Fibroblast of lung (primary cell): Measurements from ENCODE around the gene MUSTN1. TPM values are rescaled to one million over a fixed set of nuclear protein-coding genes. Genes with fewer than 3 reads are reported as not detected.

ENCODE experiments used
- DNase-seq, 2 donors: peaks; one replicate each; pipeline versions ENCODE4 v3.0.0 to v3.0.0-alpha.2; 2010; ENCODE audit warnings: low read depth in 2 of 2
- H2AFZ ChIP-seq: 2 replicates; pipeline ENCODE4 v1.5.1; 2012; ENCODE audit warnings: low read length, control low read depth, inconsistent platforms
- H3K27ac ChIP-seq: 2 replicates; pipeline ENCODE4 v1.5.1; 2011; ENCODE audit warnings: low read length, control low read depth; ENCODE audit not compliant: insufficient read depth
- H3K27me3 ChIP-seq: 2 replicates; pipeline ENCODE4 v1.5.1; 2011; ENCODE audit warnings: mild to moderate bottlenecking, low read length; ENCODE audit not compliant: control insufficient read depth, insufficient read depth
- H3K36me3 ChIP-seq: 2 replicates; pipeline ENCODE4 v1.5.1; 2011; ENCODE audit warnings: low read length; ENCODE audit not compliant: control insufficient read depth, insufficient read depth
- H3K4me1 ChIP-seq: 2 replicates; pipeline ENCODE4 v1.5.1; 2011; ENCODE audit warnings: low read length; ENCODE audit not compliant: control insufficient read depth, insufficient read depth; ENCODE audit errors: extremely low read depth
- H3K4me2 ChIP-seq: 2 replicates; pipeline ENCODE4 v1.5.1; 2011; ENCODE audit warnings: low read length, control low read depth; ENCODE audit not compliant: insufficient read depth; ENCODE audit errors: extremely low read depth
- H3K4me3 ChIP-seq, 4 experiments: fragments of 200-600 bp in 1 of 4; sonication (generic) in 1 of 4; replicated peaks in 1 of 4; 2 replicates each; pipeline ENCODE4 v1.5.1; 2011 to 2016; ENCODE audit warnings: low read length in 4 of 4, low read depth in 3 of 4, mild to moderate bottlenecking in 3 of 4, control low read depth in 2 of 4, inconsistent platforms in 1 of 4, mixed read lengths in 1 of 4; ENCODE audit not compliant: insufficient read depth in 1 of 4; ENCODE audit errors: control extremely low read depth in 1 of 4
- H3K79me2 ChIP-seq: 2 replicates; pipeline ENCODE4 v1.5.1; 2012; ENCODE audit warnings: mild to moderate bottlenecking, low read length, inconsistent platforms; ENCODE audit not compliant: control insufficient read depth, insufficient read depth
- H3K9ac ChIP-seq: 2 replicates; pipeline ENCODE4 v1.5.1; 2011; ENCODE audit warnings: mild to moderate bottlenecking, low read length, control low read depth; ENCODE audit not compliant: insufficient read depth
- H3K9me3 ChIP-seq: 2 replicates; pipeline ENCODE4 v1.5.1; 2012; ENCODE audit warnings: low read depth, low read length; ENCODE audit not compliant: control insufficient read depth, insufficient read depth
- H4K20me1 ChIP-seq: 2 replicates; pipeline ENCODE4 v1.5.1; 2011; ENCODE audit warnings: low read length; ENCODE audit not compliant: control insufficient read depth, insufficient read depth; ENCODE audit errors: extremely low read depth
- EZH2 ChIP-seq: IDR thresholded peaks from 2 replicates; pipeline ENCODE4 v1.5.1; 2012; ENCODE audit warnings: low read length, control low read depth, mild to moderate bottlenecking; ENCODE audit errors: missing control alignments
- polyA plus RNA-seq, 2 donors: library from polyadenylated mRNA; depleted of rRNA in 1 of 2; stranded (reverse) in 1 of 2; unstranded in 1 of 2; fragments of >200 nt; gene quantifications; 2 replicates each; pipeline ENCODE4 v1.2.1, GENCODE V29; 2011 to 2012; ENCODE audit warnings: missing spikeins in 1 of 2
- total RNA-seq: library from RNA; depleted of rRNA; stranded (reverse); fragments of >200 nt; gene quantifications from 2 replicates; pipeline ENCODE4 v1.2.1, GENCODE V29; 2014
- TF ChIP-seq, protein P1 (sequence below), 2 donors: IDR thresholded peaks in 1 of 2; conservative IDR thresholded peaks in 1 of 2; 1 replicate in 1 of 2; 2 replicates in 1 of 2; pipeline ENCODE4 v1.5.1; 2011 to 2012; ENCODE audit warnings: low read length in 2 of 2, control low read depth in 1 of 2, inconsistent platforms in 1 of 2, low read depth in 1 of 2, mild to moderate bottlenecking in 1 of 2

The MUSTN1 gene
- total and polyA plus RNA-seq, 2 donors (not counting 1 experiment from before 2014, with no cell fraction given): 3.2 TPM; not detected in 1

DNA sequence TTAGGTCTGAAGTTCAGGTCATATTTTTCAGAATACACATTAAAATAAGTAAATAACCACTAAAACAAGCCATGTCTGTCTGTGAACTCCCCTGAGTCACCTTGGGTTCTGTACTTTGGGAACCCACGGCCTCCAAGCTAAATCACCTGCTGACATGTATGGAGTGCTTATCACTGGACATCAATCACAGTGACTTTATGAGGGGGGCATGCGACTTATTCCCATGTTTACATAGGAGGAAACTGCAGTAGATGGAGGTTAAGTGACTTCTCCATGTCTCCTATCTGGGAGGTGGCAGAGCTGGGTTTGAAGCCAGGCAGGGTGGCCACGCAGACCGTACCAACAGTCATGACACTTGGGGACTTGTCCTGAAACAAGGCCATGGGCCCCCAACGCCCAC, 12.5 kb downstream of the MUSTN1 start:
- no peak overlapping the region for H3K4me3 ChIP-seq
- no peaks in the 10 kb centered on the region for H3K79me2 ChIP-seq
- no peaks in the 10 kb centered on the region for H4K20me1 ChIP-seq
- H3K9ac ChIP-seq: no peak overlapping the region
- H2AFZ ChIP-seq: no peak overlapping the region
- no peak for TF ChIP-seq EZH2
- TF ChIP-seq, protein P1, sequence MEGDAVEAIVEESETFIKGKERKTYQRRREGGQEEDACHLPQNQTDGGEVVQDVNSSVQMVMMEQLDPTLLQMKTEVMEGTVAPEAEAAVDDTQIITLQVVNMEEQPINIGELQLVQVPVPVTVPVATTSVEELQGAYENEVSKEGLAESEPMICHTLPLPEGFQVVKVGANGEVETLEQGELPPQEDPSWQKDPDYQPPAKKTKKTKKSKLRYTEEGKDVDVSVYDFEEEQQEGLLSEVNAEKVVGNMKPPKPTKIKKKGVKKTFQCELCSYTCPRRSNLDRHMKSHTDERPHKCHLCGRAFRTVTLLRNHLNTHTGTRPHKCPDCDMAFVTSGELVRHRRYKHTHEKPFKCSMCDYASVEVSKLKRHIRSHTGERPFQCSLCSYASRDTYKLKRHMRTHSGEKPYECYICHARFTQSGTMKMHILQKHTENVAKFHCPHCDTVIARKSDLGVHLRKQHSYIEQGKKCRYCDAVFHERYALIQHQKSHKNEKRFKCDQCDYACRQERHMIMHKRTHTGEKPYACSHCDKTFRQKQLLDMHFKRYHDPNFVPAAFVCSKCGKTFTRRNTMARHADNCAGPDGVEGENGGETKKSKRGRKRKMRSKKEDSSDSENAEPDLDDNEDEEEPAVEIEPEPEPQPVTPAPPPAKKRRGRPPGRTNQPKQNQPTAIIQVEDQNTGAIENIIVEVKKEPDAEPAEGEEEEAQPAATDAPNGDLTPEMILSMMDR (conservative IDR thresholded peaks at IDR 0.05 in 1 of 2, IDR thresholded peaks at IDR 0.05 in 1 of 2; ENCODE audit: low read depth in 1 of 2, low read length in 2 of 2): no peak
- H3K27ac ChIP-seq: no peak overlapping the region
- H3K4me2 ChIP-seq: no peak overlapping the region
- H3K36me3 ChIP-seq: no peaks in the 10 kb centered on the region
- no peak for DNase-seq
- H3K27me3 ChIP-seq: no peaks in the 10 kb centered on the region
- H3K9me3 ChIP-seq: no peaks in the 10 kb centered on the region
- H3K4me1 ChIP-seq: no peaks in the 10 kb centered on the region

DNA sequence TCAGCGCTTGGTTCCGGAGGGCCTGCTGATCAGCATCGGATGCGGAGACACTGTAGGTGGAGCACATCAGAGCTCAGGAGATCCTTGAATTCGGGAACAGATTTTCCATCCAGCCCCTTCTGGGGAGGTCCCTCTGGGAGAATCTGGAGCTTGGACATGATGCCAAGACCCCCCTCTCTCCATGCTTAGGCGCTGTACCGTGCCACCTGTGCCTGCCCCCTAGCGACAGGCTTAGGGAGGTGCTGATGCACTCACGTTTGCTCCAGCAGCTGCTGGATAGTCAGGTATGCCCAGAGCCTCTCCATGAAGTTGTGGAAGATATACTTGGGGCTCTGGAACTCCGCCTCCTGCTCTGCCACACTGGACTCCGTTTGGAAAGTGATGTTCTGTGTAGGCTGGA, 14.1 kb downstream of the MUSTN1 start:
- no peaks in the 10 kb centered on the region for H3K4me1 ChIP-seq
- no peak overlapping the region for H3K4me2 ChIP-seq
- H3K9me3 ChIP-seq: no peaks in the 10 kb centered on the region
- DNase-seq: no peak
- no peak overlapping the region for H2AFZ ChIP-seq
- TF ChIP-seq, protein P1 (conservative IDR thresholded peaks at IDR 0.05 in 1 of 2, IDR thresholded peaks at IDR 0.05 in 1 of 2; ENCODE audit: low read depth in 1 of 2, low read length in 2 of 2): peak; percentile 48 to 64
- TF ChIP-seq EZH2: no peak
- no peak overlapping the region for H3K27ac ChIP-seq
- H3K79me2 ChIP-seq: no peaks in the 10 kb centered on the region
- peaks cover 2% of the 10 kb centered on the region for H3K27me3 ChIP-seq
- H4K20me1 ChIP-seq: no peaks in the 10 kb centered on the region
- H3K36me3 ChIP-seq: no peaks in the 10 kb centered on the region
- no peak overlapping the region for H3K4me3 ChIP-seq
- no peak overlapping the region for H3K9ac ChIP-seq

DNA sequence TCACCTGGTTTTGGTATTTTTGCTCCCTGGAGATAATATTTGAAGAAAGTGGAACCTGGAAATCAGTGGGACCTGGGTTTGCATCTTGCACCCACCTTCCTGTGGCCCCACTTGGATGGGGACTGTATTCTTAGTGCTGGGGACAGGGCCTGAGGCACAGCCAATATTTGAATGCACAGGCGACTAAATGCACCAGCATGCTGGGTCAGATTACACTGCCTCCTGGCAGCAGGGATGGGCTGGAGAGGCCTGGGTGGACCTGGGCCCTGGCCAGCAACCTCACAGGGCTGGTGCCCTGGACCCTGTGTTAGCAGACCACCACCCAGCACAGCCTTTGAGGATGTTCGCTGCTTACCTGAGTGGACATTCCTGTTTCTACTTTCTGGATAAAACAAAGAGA, 14.9 kb downstream of the MUSTN1 start:
- Histone ChIP-seq H3K4me2 (no peak overlapping the region), H3K4me1 (no peaks in the 10 kb centered on the region), H3K4me3 (no peak overlapping the region), H3K9ac (no peak overlapping the region), H2AFZ (no peak overlapping the region), H3K36me3 (no peaks in the 10 kb centered on the region), H3K79me2 (no peaks in the 10 kb centered on the region), H3K27me3 (peaks cover 2% of the 10 kb centered on the region), H3K9me3 (no peaks in the 10 kb centered on the region), H3K27ac (no peak overlapping the region), H4K20me1 (no peaks in the 10 kb centered on the region)
- no peak for DNase-seq
- TF ChIP-seq EZH2: no peak
- TF ChIP-seq, protein P1 (conservative IDR thresholded peaks at IDR 0.05 in 1 of 2, IDR thresholded peaks at IDR 0.05 in 1 of 2; ENCODE audit: low read depth in 1 of 2, low read length in 2 of 2): no peak
